HUES6 (cell line): ENCODE results near the gene MFAP4.

Experiments used
- H3K27ac ChIP-seq: 2 replicates; pipeline ENCODE4 v1.7.0; 2013; ENCODE audit warnings: low read depth, mild to moderate bottlenecking, low read length, inconsistent platforms
- H3K27me3 ChIP-seq: 2 replicates; pipeline ENCODE4 v1.6.1; 2013; ENCODE audit warnings: low read length; ENCODE audit not compliant: control insufficient read depth, insufficient read depth
- H3K36me3 ChIP-seq: 2 replicates; pipeline ENCODE4 v1.6.1; 2013; ENCODE audit warnings: low read length; ENCODE audit not compliant: control insufficient read depth, insufficient read depth
- H3K4me1 ChIP-seq: 2 replicates; pipeline ENCODE4 v1.6.1; 2013; ENCODE audit warnings: low read length; ENCODE audit not compliant: control insufficient read depth, insufficient read depth
- H3K4me3 ChIP-seq: 2 replicates; pipeline ENCODE4 v1.5.1; 2013; ENCODE audit warnings: low read depth, low read length
- H3K9ac ChIP-seq: one replicate; pipeline ENCODE4 v1.6.1; 2013; ENCODE audit warnings: mild to moderate bottlenecking, low read length
- H3K9me3 ChIP-seq: 2 replicates; pipeline ENCODE4 v1.6.1; 2013; ENCODE audit warnings: low read depth, low read length; ENCODE audit not compliant: control insufficient read depth, insufficient read depth

Gene MFAP4

GRCh38 chr17:19345486-19346350 lies 41.3 kb downstream of the MFAP4 start:
- Histone ChIP-seq H3K9me3 (no peaks in the 10 kb centered on the region), H3K27ac (no peak overlapping the region), H3K27me3 (no peaks in the 10 kb centered on the region), H3K4me3 (no peak overlapping the region), H3K9ac (no peak overlapping the region), H3K4me1 (peaks cover 8% of the 10 kb centered on the region), H3K36me3 (peaks cover 37% of the 10 kb centered on the region)

GRCh38 chr17:19345067-19345460 lies 41.9 kb downstream of the MFAP4 start:
- Histone ChIP-seq H3K27ac (no peak overlapping the region), H3K9ac (no peak overlapping the region)

GRCh38 chr17:19344311-19345066 lies 42.5 kb downstream of the MFAP4 start:
- Histone ChIP-seq H3K27ac (no peak overlapping the region), H3K9me3 (no peaks in the 10 kb centered on the region), H3K9ac (no peak overlapping the region), H3K4me3 (no peak overlapping the region), H3K4me1 (peaks cover 11% of the 10 kb centered on the region), H3K27me3 (no peaks in the 10 kb centered on the region), H3K36me3 (peaks cover 37% of the 10 kb centered on the region)

More at GRCh38 chr17:19345067-19345460, 41.9 kb downstream of the MFAP4 start:
- Histone ChIP-seq H3K4me3 (no peak overlapping the region), H3K36me3 (peaks cover 37% of the 10 kb centered on the region), H3K4me1 (peaks cover 8% of the 10 kb centered on the region), H3K9me3 (no peaks in the 10 kb centered on the region), H3K27me3 (no peaks in the 10 kb centered on the region)

GRCh38 chr17:19343671-19344151 lies 43.3 kb downstream of the MFAP4 start:
- Histone ChIP-seq H3K36me3 (peaks cover 33% of the 10 kb centered on the region), H3K27ac (no peak overlapping the region), H3K4me3 (no peak overlapping the region), H3K9me3 (no peaks in the 10 kb centered on the region), H3K9ac (no peak overlapping the region), H3K27me3 (no peaks in the 10 kb centered on the region), H3K4me1 (peaks cover 19% of the 10 kb centered on the region)

- no peaks in the 10 kb centered on the region for H3K9me3 ChIP-seq
These were observed 43.7 kb downstream of the MFAP4 start for GRCh38 chr17:19343256-19343630.

GRCh38 chr17:19342611-19343255 lies 44.3 kb downstream of the MFAP4 start:
- no peaks in the 10 kb centered on the region for H3K9me3 ChIP-seq
- H3K9ac ChIP-seq, result no peak overlapping the region
- H3K4me1 ChIP-seq, result peaks cover 27% of the 10 kb centered on the region
- H3K4me3 ChIP-seq, result no peak overlapping the region
- H3K36me3 ChIP-seq, result peaks cover 30% of the 10 kb centered on the region
- no peak overlapping the region for H3K27ac ChIP-seq
- H3K27me3 ChIP-seq, result no peaks in the 10 kb centered on the region

More at GRCh38 chr17:19343256-19343630, 43.7 kb downstream of the MFAP4 start:
- H3K4me3 ChIP-seq, result no peak overlapping the region
- peaks cover 24% of the 10 kb centered on the region for H3K4me1 ChIP-seq
- no peak overlapping the region for H3K9ac ChIP-seq
- H3K27ac ChIP-seq, result no peak overlapping the region
- peaks cover 32% of the 10 kb centered on the region for H3K36me3 ChIP-seq
- H3K27me3 ChIP-seq, result no peaks in the 10 kb centered on the region

- peaks cover 22% of the 10 kb centered on the region for H3K36me3 ChIP-seq
- no peaks in the 10 kb centered on the region for H3K27me3 ChIP-seq
- H3K4me1 ChIP-seq, result peaks cover 32% of the 10 kb centered on the region
- no peaks in the 10 kb centered on the region for H3K9me3 ChIP-seq
- H3K4me3 ChIP-seq, result no peak overlapping the region
- H3K9ac ChIP-seq, result no peak overlapping the region
- H3K27ac ChIP-seq, result no peak overlapping the region
These were observed 45.1 kb downstream of the MFAP4 start for GRCh38 chr17:19341641-19342610.

- Histone ChIP-seq H3K4me1 (peaks cover 36% of the 10 kb centered on the region), H3K27me3 (no peaks in the 10 kb centered on the region), H3K4me3 (no peak overlapping the region), H3K9me3 (no peaks in the 10 kb centered on the region), H3K27ac (no peak overlapping the region), H3K9ac (no peak overlapping the region), H3K36me3 (peaks cover 16% of the 10 kb centered on the region)
These were observed 45.8 kb downstream of the MFAP4 start for GRCh38 chr17:19341211-19341631.

- no peak overlapping the region for H3K27ac ChIP-seq
- peaks cover 8% of the 10 kb centered on the region for H3K36me3 ChIP-seq
- H3K4me3 ChIP-seq, result no peak overlapping the region
- no peaks in the 10 kb centered on the region for H3K9me3 ChIP-seq
- H3K27me3 ChIP-seq, result no peaks in the 10 kb centered on the region
- peaks cover 36% of the 10 kb centered on the region for H3K4me1 ChIP-seq
- no peak overlapping the region for H3K9ac ChIP-seq
These were observed 47.6 kb downstream of the MFAP4 start for GRCh38 chr17:19339341-19339815.
